Heart left ventricle (tissue), 16 donors: ENCODE measurements around the gene SLC30A9. TPM values are rescaled to one million over a fixed set of nuclear protein-coding genes. Genes with fewer than 3 reads are reported as not detected.

Source experiments
- ATAC-seq, 4 donors: fragments of 200-7000 bp; cut with Tn5 transposase; one replicate each; pipeline ENCODE4 v1.9.1; 2020 to 2022; ENCODE audit warnings: moderate library complexity in 4 of 4, mild to moderate bottlenecking in 3 of 4, moderate number of reproducible peaks in 1 of 4
- DNase-seq, 5 donors: peaks; one replicate each; pipeline ENCODE4 v3.0.0-alpha.2; 2020
- H3K27ac ChIP-seq, 12 donors: fragments of 200-600 bp; sonication (generic) in 4 of 12; one replicate each; pipeline versions ENCODE4 v1.5.0 to v1.8.0; 2016 to 2022; ENCODE audit warnings: mild to moderate bottlenecking in 2 of 12
- H3K27me3 ChIP-seq, 9 donors: fragments of 200-600 bp; sonication (generic) in 2 of 9; one replicate each; pipeline versions ENCODE4 v1.5.1 to v1.8.0; 2016 to 2022; ENCODE audit warnings: mild to moderate bottlenecking in 3 of 9
- H3K36me3 ChIP-seq, 9 donors: fragments of 200-600 bp; sonication (generic) in 2 of 9; one replicate each; pipeline versions ENCODE4 v1.5.0 to v1.8.0; 2018 to 2022; ENCODE audit warnings: mild to moderate bottlenecking in 2 of 9
- H3K4me1 ChIP-seq, 12 donors: fragments of 200-600 bp; sonication (generic) in 4 of 12; one replicate each; pipeline versions ENCODE4 v1.5.0 to v1.8.0; 2016 to 2022; ENCODE audit warnings: mild to moderate bottlenecking in 3 of 12
- H3K4me3 ChIP-seq, 12 donors: fragments of 200-600 bp; sonication (generic) in 4 of 12; one replicate each; pipeline versions ENCODE4 v1.5.0 to v1.8.0; 2017 to 2022; ENCODE audit warnings: mild to moderate bottlenecking in 9 of 12, moderate library complexity in 4 of 12
- H3K9me3 ChIP-seq, 12 donors: fragments of 200-600 bp; sonication (generic) in 4 of 12; one replicate each; pipeline versions ENCODE4 v1.5.0 to v1.8.0; 2016 to 2022; ENCODE audit warnings: mild to moderate bottlenecking in 1 of 12
- POLR2A ChIP-seq, 2 donors: fragments of 450-650 bp; IDR thresholded peaks; one replicate each; pipeline ENCODE4 v1.6.1; 2017; ENCODE audit warnings: antibody characterized with exemption in 2 of 2, mild to moderate bottlenecking in 2 of 2, moderate library complexity in 2 of 2
- WGBS, 4 donors: extraction: QIAGEN DNeasy Blood & Tissue Kit in 2 of 4; methylation state at CpG; one replicate each; pipeline versions ENCODE4 v1.1.5 to v1.1.7; 2013 to 2018; 5-methylcytosine and 5-hydroxymethylcytosine counted together
- intact Hi-C, 10 donors: fragments of 100-400 bp; cut with DNase I; formaldehyde crosslinking; loops; one replicate each; pipeline versions ENCODE4 v1.11.1 to v1.14.2; 2022
- polyA plus RNA-seq, 2 donors: library from polyadenylated mRNA; stranded (reverse); fragments of 200-250 nt; gene quantifications; one replicate each; pipeline ENCODE4 v1.2.3, GENCODE V29; 2013
- total RNA-seq, 9 donors: library from RNA; depleted of rRNA in 2 of 9; stranded (reverse); fragments of >200 nt in 2 of 9; fragmentation: NEBNext Ultra II Directional in 3 of 9; extraction: Animal tissue kit (Norgen Biotek cat#: 25700) in 3 of 9; gene quantifications; one replicate each; pipeline versions ENCODE4 v1.1.0 to v1.2.4, GENCODE V29; 2016 to 2023
- TF ChIP-seq, protein P1 (sequence below), 12 donors: fragments of 200-600 bp; sonication (generic) in 4 of 12; IDR thresholded peaks; one replicate each; pipeline versions ENCODE4 v1.5.0 to v1.8.0; 2018 to 2022; ENCODE audit warnings: antibody characterized with exemption in 12 of 12, mild to moderate bottlenecking in 5 of 12
- donor health status: ischemic (EF 13 %, LVEDD 7.1; RV severe dilation, severe dysfunction).
- donor health status: healthy with polysubstance abuse.
- donor health status: DM: no; HTN: yes; CAD: no.
- donor health status: DM: no; HTN: no; CAD: no.
- donor health status: ischemic (EF 25% LVEDD 6.9; RV normal size, moderate dysfunction).
- donor health status: ischemic (EF 25% LVEDD 5.7; RV mildly dilated, moderate dysfunction).
- donor health status: healthy.
- donor health status: DM: yes; HTN: yes; CAD: no.
- donor health status: ischemic (EF 35%, LVEDD 5.7; RV mildly dilated, moderate dysfunction).
- donor health status: nonischemic (EF 11% LVEDD 7.7; RV severe dilation, severe dysfunction).
- donor health status: DM: yes; HTN: yes; CAD: no.
- donor health status: PGD.
- donor health status: ischemic (EF 29% LVEDD 5.4; RV normal size, mild dysfunction).
- donor health status: nonischemic (EF 23%, LVEDD 6.1; RV moderate dilation, normal function).

SLC30A9 gene
- total and polyA plus RNA-seq, 11 donors, result 10.3 to 99.2 (median 72.5) TPM

DNA sequence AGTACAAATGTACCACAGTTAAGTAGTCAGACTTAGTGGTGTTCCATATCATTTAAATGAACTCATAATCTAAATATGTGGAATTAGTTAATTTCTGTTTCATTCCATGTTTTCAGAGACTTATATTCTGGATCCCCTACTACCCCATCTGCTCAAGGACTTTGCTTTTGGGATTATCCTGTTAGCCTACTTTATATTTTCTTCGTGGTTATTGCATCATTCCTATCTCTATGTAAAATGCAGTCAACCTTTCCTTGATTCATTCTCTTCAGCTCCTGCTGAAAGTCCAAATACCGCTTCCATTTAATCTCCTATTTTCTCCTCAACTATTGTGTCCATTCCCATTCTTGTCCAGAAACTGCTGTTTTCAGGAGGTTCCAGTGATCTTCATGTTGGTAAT, 25.1 kb downstream of the SLC30A9 start:
- no peaks in the 10 kb centered on the region for H3K9me3 ChIP-seq
- peaks cover 0 to 9% (median 0%) of the 10 kb centered on the region in 12 donors for H3K4me1 ChIP-seq
- DNase-seq (no peak), ATAC-seq (no peak)
- no peak overlapping the region for H3K27ac ChIP-seq
- no peak overlapping the region for H3K4me3 ChIP-seq
- H3K27me3 ChIP-seq, result no peaks in the 10 kb centered on the region
- 94 to 98% (median 96%) methylated on average over 2 of the region's 2 CpGs for WGBS, 4 donors
- TF ChIP-seq POLR2A (IDR thresholded peaks at IDR 0.05), result no peak
- TF ChIP-seq, protein P1, sequence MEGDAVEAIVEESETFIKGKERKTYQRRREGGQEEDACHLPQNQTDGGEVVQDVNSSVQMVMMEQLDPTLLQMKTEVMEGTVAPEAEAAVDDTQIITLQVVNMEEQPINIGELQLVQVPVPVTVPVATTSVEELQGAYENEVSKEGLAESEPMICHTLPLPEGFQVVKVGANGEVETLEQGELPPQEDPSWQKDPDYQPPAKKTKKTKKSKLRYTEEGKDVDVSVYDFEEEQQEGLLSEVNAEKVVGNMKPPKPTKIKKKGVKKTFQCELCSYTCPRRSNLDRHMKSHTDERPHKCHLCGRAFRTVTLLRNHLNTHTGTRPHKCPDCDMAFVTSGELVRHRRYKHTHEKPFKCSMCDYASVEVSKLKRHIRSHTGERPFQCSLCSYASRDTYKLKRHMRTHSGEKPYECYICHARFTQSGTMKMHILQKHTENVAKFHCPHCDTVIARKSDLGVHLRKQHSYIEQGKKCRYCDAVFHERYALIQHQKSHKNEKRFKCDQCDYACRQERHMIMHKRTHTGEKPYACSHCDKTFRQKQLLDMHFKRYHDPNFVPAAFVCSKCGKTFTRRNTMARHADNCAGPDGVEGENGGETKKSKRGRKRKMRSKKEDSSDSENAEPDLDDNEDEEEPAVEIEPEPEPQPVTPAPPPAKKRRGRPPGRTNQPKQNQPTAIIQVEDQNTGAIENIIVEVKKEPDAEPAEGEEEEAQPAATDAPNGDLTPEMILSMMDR (IDR thresholded peaks at IDR 0.05), result no peak
- H3K36me3 ChIP-seq, result peaks cover 0 to 36% (median 3%) of the 10 kb centered on the region in 9 donors
- intact Hi-C loops, result no loop called here

DNA sequence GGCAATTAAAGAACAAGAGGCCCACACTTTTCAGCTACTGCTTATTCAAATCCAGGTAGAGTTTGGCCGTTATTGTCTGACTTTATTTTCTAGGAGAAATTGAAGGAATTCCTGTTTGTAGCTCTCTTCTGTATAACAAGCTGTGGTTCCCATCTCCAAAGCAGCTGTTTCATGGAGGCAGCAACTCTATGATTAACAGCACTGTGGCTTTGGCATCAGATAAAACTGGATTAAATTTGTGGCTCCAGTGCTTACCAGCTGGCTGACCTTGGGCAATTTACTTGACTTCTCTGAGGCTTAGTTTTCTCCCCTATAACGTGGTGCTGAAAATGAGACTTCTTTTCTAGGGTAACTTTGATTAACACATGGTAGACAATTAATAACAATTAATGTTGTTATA, 28.1 kb downstream of the SLC30A9 start:
- no peak overlapping the region for H3K4me3 ChIP-seq
- TF ChIP-seq POLR2A (IDR thresholded peaks at IDR 0.05), result no peak
- TF ChIP-seq, protein P1 (IDR thresholded peaks at IDR 0.05), result no peak
- H3K27me3 ChIP-seq, result no peaks in the 10 kb centered on the region
- H3K9me3 ChIP-seq, result no peaks in the 10 kb centered on the region
- intact Hi-C loops, result no loop called here
- ATAC-seq (no peak), DNase-seq (no peak)
- H3K27ac ChIP-seq, result no peak overlapping the region
- WGBS, 4 donors, result 92 to 94% (median 93%) methylated on average over 2 of the region's 2 CpGs
- H3K4me1 ChIP-seq, result peaks cover 0 to 9% (median 0%) of the 10 kb centered on the region in 12 donors
- peaks cover 0 to 53% (median 32%) of the 10 kb centered on the region in 9 donors for H3K36me3 ChIP-seq

DNA sequence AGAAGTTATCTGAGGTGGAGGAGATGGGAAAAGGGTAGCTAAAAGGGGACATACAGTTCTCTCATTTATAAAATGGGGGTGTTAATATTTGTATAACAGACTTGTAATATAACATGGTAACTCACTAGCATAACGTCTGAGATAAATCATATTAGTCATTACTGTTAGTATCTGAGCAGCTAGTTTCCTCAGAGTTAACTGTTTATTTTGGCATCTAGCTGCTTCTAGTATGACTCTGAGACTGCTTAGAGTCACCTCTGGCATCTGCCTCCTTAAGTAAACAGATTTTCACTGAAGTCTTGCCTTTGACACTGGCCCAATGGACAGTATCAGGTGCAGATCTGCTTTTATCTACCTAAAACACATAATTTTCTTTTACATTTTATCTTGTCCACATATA, 58.1 kb downstream of the SLC30A9 start:
- DNase-seq (no peak), ATAC-seq (peak in 1 of 4 donors; percentile 49)
- intact Hi-C loops, result no loop called here
- WGBS, 4 donors, result 49 to 69% (median 62%) methylated on average over 1 of the region's 1 CpG
- H3K4me1 ChIP-seq, result no peaks in the 10 kb centered on the region
- H3K27me3 ChIP-seq, result no peaks in the 10 kb centered on the region
- no peak for TF ChIP-seq POLR2A (IDR thresholded peaks at IDR 0.05)
- TF ChIP-seq, protein P1 (IDR thresholded peaks at IDR 0.05), result no peak
- H3K27ac ChIP-seq, result no peak overlapping the region
- H3K4me3 ChIP-seq, result no peak overlapping the region
- peaks cover 0 to 11% (median 0%) of the 10 kb centered on the region in 12 donors for H3K9me3 ChIP-seq
- peaks cover 0 to 63% (median 45%) of the 10 kb centered on the region in 9 donors for H3K36me3 ChIP-seq

DNA sequence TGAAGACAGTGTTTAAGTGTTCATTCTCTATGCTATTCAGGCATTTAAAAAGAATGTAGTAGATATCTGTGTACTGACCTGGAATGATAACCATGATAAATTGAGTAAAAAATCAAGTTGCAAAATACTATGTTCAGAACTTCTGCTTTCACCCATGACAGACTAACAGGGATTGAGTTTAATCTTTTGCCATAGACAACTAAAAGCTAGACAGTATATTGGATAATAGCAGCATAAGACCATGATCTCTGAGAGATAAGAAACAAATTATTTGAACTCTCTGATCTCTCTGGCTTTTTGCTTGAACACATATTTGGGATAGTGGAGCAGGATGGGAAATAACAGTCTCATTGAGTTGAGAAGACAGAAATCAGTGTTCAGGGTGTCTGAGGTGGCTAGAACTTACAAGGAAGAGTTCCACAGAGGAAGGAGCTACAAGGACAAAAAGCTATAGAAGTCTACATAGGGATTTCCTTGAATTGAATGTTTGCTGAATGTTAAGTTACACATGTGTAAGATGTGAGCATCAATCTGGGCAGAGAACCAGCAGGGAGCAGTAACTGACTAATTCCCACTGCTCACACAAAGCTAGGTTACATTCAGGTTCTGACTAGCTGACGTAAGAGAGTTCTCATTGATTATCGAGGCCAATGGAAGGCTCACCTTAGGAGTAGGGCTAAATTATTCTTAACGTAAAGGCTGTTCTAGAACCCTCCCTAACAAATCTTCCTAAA, 60.4 kb downstream of the SLC30A9 start:
- Histone ChIP-seq H3K27ac (no peak overlapping the region), H3K36me3 (peaks cover 0 to 72% (median 51%) of the 10 kb centered on the region in 9 donors), H3K4me3 (no peak overlapping the region), H3K27me3 (no peaks in the 10 kb centered on the region), H3K9me3 (peaks cover 0 to 8% (median 0%) of the 10 kb centered on the region in 12 donors), H3K4me1 (no peaks in the 10 kb centered on the region)
- intact Hi-C loops, result no loop called here
- TF ChIP-seq POLR2A (IDR thresholded peaks at IDR 0.05), result no peak
- TF ChIP-seq, protein P1 (IDR thresholded peaks at IDR 0.05), result no peak
- 93 to 95% (median 94%) methylated on average over 3 of the region's 3 CpGs for WGBS, 4 donors
- ATAC-seq, result no peak
- no peak for DNase-seq
